Left cardiac atrium (tissue), 4 donors: ENCODE measurements around the gene HSDL2. TPM values are rescaled to one million over a fixed set of nuclear protein-coding genes. Genes with fewer than 3 reads are reported as not detected.
A peak's percentile ranks its signal among the peaks of the same experiment; 100 is the strongest.

Experiments used
- ATAC-seq, 2 donors: fragments of 200-7000 bp; cut with Tn5 transposase; one replicate each; pipeline ENCODE4 v1.9.1; 2020; ENCODE audit warnings: mild to moderate bottlenecking in 2 of 2, moderate library complexity in 2 of 2
- DNase-seq: peaks from one replicate; pipeline ENCODE4 v3.0.0-alpha.2; 2020
- intact Hi-C, 2 donors: fragments of 100-400 bp; cut with DNase I; formaldehyde crosslinking; loops; one replicate each; pipeline versions ENCODE4 v1.14.1 to v1.15.1; 2022 to 2023
- total RNA-seq, 2 donors: library from RNA; stranded (reverse); fragmentation: NEBNext Ultra II Directional; extraction: Animal tissue kit (Norgen Biotek cat#: 25700); gene quantifications; one replicate each; pipeline ENCODE4 v1.2.1, GENCODE V29; 2021
- donor health status: DM: no; HTN: yes; CAD: no.
- donor health status: DM: no; HTN: yes; CAD: no; lungs with severe emphysema.
- donor health status: DM: yes; HTN: yes; CAD: no.
- donor health status: Dilated cardiomyopathy.

Gene HSDL2
- total RNA-seq, 2 donors from 2014 or later = 99.3 to 107 TPM

DNA sequence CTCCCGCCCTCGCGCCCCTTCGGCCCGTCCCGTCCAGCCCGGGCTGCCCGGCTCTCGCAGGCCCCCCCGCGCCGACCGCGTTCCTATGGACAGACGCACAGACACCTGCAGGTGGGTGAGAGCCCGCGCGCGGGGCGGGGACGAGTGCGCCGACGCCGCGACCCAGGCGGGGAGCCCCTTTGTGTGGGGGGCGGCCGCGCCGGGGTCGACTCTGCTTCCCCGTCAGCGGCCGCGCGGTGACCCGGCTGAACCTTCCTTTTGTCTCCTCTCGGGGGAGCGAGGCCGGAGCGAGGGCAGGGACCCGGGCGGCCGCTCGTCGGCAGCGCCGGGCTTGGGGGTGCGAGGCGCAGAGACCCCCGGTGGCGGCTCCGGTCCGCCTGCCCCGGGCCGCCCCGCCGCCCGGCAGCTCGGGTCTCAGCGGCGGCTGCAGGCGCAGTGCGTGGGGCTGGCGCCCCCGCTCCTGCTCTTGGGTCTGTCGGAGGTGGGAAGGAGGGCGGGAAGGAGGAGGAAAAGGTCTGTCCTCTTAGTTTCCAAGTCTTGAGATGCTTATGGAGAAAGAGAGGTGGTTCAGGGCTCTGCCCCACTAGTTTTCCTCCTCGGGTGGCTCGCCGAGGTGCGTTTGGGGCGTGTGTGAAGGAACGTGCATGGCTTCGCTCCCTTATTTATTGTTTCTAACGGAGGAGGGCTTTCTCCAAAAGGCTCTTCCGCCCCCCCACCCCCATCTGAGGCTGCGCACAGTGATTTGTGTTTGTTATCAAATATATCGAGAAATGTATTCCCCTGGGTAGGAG, 107.3 kb downstream of the HSDL2 start:
- ATAC-seq = peak; percentile 51 to 62
- intact Hi-C loops = loop anchor here in 1 of 2 donors (10.0 kb wide), 2 partner anchors 228 to 328 kb away; partner anchors contain the start of gene INIP
- DNase-seq = peak; percentile 65

GRCh38 chr9:112487799-112488340, 108.0 kb downstream of the HSDL2 start:
- ATAC-seq (no peak), DNase-seq (no peak)
- intact Hi-C loops = loop anchor here in 1 of 2 donors (10.0 kb wide), 2 partner anchors 227 to 327 kb away; partner anchors contain the start of gene INIP

GRCh38 chr9:112489039-112489546, 109.2 kb downstream of the HSDL2 start:
- ATAC-seq (no peak), DNase-seq (no peak)
- intact Hi-C loops = loop anchor here in 1 of 2 donors (10.0 kb wide), 2 partner anchors 226 to 326 kb away; partner anchors contain the start of gene INIP

- ATAC-seq (no peak), DNase-seq (no peak)
- intact Hi-C loops = loop anchor here in 1 of 2 donors (10.0 kb wide), 2 partner anchors 225 to 325 kb away; partner anchors contain the start of gene INIP
These were observed 110.2 kb downstream of the HSDL2 start for GRCh38 chr9:112489876-112490666.

GRCh38 chr9:112493393-112494137, 113.7 kb downstream of the HSDL2 start:
- no peak for DNase-seq
- intact Hi-C loops = no loop called here
- no peak for ATAC-seq

- intact Hi-C loops = no loop called here
- no peak for ATAC-seq
- no peak for DNase-seq
These were observed 114.2 kb downstream of the HSDL2 start for GRCh38 chr9:112494153-112494552.

GRCh38 chr9:112495614-112496013, 115.7 kb downstream of the HSDL2 start:
- no peak for ATAC-seq
- intact Hi-C loops = no loop called here
- no peak for DNase-seq

GRCh38 chr9:112496074-112496722, 116.3 kb downstream of the HSDL2 start:
- DNase-seq (no peak), ATAC-seq (peak in 1 of 2 donors; percentile 15)
- intact Hi-C loops = no loop called here

- intact Hi-C loops = no loop called here
- no peak for ATAC-seq
- DNase-seq = no peak
These were observed 120.9 kb downstream of the HSDL2 start for GRCh38 chr9:112500842-112501241.

- ATAC-seq (no peak), DNase-seq (no peak)
- intact Hi-C loops = no loop called here
These were observed 121.4 kb downstream of the HSDL2 start for GRCh38 chr9:112501287-112501686.

DNA sequence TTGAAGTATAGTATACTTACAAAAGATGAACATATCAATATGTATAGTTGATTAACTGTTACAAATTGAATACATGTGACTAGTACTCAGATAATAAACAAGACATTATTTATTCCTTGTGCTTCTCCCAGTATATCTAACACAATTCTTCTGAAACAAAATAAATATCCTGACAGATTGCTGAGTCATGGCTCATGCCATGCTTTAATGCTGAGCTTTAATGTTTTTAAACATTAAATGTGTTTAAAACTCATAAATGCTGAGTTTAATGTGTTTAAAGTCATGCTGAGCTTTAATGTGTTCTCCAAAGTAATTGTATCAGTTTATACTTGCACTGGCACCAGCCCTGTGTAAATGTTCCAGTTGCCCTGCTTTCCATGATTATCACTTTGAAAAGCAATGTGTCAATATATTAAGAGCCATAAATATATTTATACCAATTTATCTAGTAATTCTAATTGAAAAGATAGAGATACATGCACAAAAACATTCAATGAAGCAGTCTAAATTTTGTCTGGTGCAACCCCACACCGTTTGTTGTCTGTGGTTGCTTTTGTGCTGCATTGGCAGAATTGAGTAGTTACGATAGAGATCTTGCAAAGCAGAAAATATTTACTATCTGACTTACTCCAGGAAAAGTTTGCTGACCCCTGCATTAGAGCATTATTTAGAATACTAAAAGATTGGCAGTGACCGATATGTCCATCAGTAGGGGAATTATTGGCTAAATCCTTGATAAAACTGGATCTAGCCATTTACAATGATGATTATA, 122.5 kb downstream of the HSDL2 start:
- DNase-seq (no peak), ATAC-seq (no peak)
- intact Hi-C loops = no loop called here

GRCh38 chr9:112503170-112503569, 123.3 kb downstream of the HSDL2 start:
- intact Hi-C loops = no loop called here
- peak; percentile 40 to 71 for ATAC-seq
- no peak for DNase-seq

- ATAC-seq (no peak), DNase-seq (no peak)
- intact Hi-C loops = no loop called here
These were observed 125.2 kb downstream of the HSDL2 start for GRCh38 chr9:112505086-112505485.

- intact Hi-C loops = no loop called here
- DNase-seq = no peak
- no peak for ATAC-seq
These were observed 125.7 kb downstream of the HSDL2 start for GRCh38 chr9:112505607-112506006.

- DNase-seq (no peak), ATAC-seq (no peak)
- intact Hi-C loops = no loop called here
These were observed 126.7 kb downstream of the HSDL2 start for GRCh38 chr9:112506571-112506970.

- no peak for DNase-seq
- intact Hi-C loops = no loop called here
- ATAC-seq = no peak
These were observed 127.2 kb downstream of the HSDL2 start for GRCh38 chr9:112507001-112507680.

GRCh38 chr9:112508377-112508776, 128.5 kb downstream of the HSDL2 start:
- ATAC-seq = no peak
- DNase-seq = no peak
- intact Hi-C loops = no loop called here
